ENCODE measurements around the gene SHANK1. TPM values are rescaled to one million over a fixed set of nuclear protein-coding genes. Genes with fewer than 3 reads are reported as not detected.
"Not testable (repeated sequence)": the region's sequence is repeated elsewhere in the genome, so short reads cannot be mapped to it uniquely, and the experiment has no call there.

The SHANK1 gene
- total RNA-seq, 1 experiment from 2014 or later: 0.47 TPM

DNA sequence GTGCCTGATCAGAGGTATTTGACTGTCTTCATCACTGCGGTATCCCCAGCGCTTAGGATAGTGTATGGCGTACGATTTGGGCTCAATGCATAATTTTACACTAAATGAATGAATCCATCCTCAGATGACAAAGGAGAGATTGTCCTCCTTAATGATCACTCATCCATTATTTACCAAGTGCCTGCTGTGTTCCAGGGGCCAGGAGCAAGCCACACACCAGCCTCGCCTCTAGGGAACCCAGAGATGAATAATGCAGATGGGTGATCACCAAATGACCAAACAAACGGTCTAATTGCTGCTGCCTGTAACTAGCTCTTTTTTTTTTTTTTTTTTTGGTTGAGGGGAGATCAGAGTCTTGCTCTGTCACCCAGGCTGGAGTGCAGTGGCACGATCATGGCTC, 44.8 kb upstream of the SHANK1 start:
- ChIA-PET CTCF (no interaction called here), POLR2A (ENCODE audit: unreplicated experiment) (no interaction called here)

DNA sequence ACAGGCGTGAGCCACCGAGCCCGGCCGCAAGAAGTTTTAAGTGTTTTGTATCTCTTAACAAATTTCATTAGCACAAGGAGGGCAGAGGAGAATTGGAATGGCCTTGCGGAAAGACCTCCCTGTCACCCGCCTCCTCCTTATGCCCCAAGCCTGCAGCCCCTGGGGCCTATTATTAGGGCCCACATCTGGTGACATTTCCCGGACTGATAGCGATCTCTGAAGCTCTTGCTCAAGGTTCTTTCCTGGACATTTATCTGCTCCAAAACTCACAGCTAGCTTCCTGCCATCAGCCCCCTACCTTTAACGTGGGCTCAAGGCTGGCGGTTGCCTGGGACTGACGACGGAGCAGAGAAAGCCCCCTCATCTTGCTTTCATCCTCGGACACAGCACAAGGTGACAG, 43.9 kb upstream of the SHANK1 start:
- ATAC-seq; H3F3A ChIP-seq (ENCODE audit: low read length, unreplicated experiment); H3K27ac ChIP-seq (ENCODE audit: low read length); H3K79me2 ChIP-seq (ENCODE audit: low read length); H3K4me3 ChIP-seq (ENCODE audit: low read length); intact Hi-C loops (cut with micrococcal nuclease); BruUV-seq (replicated peaks); H3K9me2 ChIP-seq (replicated peaks; ENCODE audit: low read length); DNase-seq; H2AFZ ChIP-seq (ENCODE audit: low read length); H3K4me1 ChIP-seq (ENCODE audit: insufficient read depth, low read length); H4K20me1 ChIP-seq (ENCODE audit: low read length); H3K36me3 ChIP-seq (ENCODE audit: low read depth, low read length); H3K4me2 ChIP-seq (ENCODE audit: low read length); H3K9me3 ChIP-seq (ENCODE audit: low read length); POLR2A ChIA-PET (ENCODE audit: unreplicated experiment); H3K9ac ChIP-seq (ENCODE audit: low read length); CTCF ChIA-PET: not testable (repeated sequence)
- H3K27me3 ChIP-seq (ENCODE audit: low read length): peaks cover 17% of the 10 kb centered on the region; the same call in 1 of the 2 replicates

More for the DNA sequence above, 44.8 kb upstream of the SHANK1 start:
- H2AFZ ChIP-seq (ENCODE audit: low read length): no peak overlapping the region
- H3F3A ChIP-seq (ENCODE audit: low read length, unreplicated experiment): no peaks in the 10 kb centered on the region
- ATAC-seq (no peak), DNase-seq (no peak)
- intact Hi-C loops (cut with micrococcal nuclease): no loop called here
- no peaks in the 10 kb centered on the region for H3K36me3 ChIP-seq (ENCODE audit: low read depth, low read length)
- H3K79me2 ChIP-seq (ENCODE audit: low read length): no peaks in the 10 kb centered on the region
- no peak overlapping the region for H3K4me3 ChIP-seq (ENCODE audit: low read length)
- no peak overlapping the region for H3K27ac ChIP-seq (ENCODE audit: low read length)
- H3K9me2 ChIP-seq (replicated peaks; ENCODE audit: low read length): no peaks in the 10 kb centered on the region
- H3K4me2 ChIP-seq (ENCODE audit: low read length): no peak overlapping the region
- peaks cover 17% of the 10 kb centered on the region; the same call in 1 of the 2 replicates for H3K27me3 ChIP-seq (ENCODE audit: low read length)
- H3K4me1 ChIP-seq (ENCODE audit: insufficient read depth, low read length): no peaks in the 10 kb centered on the region
- no peaks in the 10 kb centered on the region for H3K9me3 ChIP-seq (ENCODE audit: low read length)
- BruUV-seq (replicated peaks): no TSS peak
- H3K9ac ChIP-seq (ENCODE audit: low read length): no peak overlapping the region
- no peak for TF ChIP-seq EZH2phosphoT487 (IDR thresholded peaks at IDR 0.05; ENCODE audit: borderline replicate concordance, low read length)
- no peak for TF ChIP-seq EZH2 (IDR thresholded peaks at IDR 0.05; ENCODE audit: low read length, unreplicated experiment)
- TF ChIP-seq, protein P1, sequence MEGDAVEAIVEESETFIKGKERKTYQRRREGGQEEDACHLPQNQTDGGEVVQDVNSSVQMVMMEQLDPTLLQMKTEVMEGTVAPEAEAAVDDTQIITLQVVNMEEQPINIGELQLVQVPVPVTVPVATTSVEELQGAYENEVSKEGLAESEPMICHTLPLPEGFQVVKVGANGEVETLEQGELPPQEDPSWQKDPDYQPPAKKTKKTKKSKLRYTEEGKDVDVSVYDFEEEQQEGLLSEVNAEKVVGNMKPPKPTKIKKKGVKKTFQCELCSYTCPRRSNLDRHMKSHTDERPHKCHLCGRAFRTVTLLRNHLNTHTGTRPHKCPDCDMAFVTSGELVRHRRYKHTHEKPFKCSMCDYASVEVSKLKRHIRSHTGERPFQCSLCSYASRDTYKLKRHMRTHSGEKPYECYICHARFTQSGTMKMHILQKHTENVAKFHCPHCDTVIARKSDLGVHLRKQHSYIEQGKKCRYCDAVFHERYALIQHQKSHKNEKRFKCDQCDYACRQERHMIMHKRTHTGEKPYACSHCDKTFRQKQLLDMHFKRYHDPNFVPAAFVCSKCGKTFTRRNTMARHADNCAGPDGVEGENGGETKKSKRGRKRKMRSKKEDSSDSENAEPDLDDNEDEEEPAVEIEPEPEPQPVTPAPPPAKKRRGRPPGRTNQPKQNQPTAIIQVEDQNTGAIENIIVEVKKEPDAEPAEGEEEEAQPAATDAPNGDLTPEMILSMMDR (conservative IDR thresholded peaks at IDR 0.05; ENCODE audit: low read depth, low read length): no peak
- no peaks in the 10 kb centered on the region for H4K20me1 ChIP-seq (ENCODE audit: low read length)

DNA sequence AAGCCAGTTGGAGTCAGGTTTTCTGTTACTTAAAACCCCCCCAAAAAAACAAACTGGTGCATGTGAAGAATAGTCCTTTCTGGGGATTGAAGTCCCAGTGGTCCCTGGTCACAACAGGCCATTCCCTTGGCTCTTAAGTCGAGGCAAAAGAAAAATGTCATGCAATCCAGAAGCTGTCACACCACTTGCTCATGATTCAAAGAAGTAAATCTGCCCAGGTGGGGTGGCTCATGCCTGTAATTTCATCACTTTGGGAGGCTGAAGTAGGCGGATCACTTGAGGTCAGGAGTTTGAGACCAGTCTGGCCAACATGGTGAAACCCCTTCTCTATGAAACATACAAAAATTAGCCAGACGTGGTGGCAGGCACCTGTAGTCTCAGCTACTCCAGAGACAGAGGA, 41.9 kb upstream of the SHANK1 start:
- intact Hi-C loops (cut with micrococcal nuclease); H3K4me2 ChIP-seq (ENCODE audit: low read length); H3K9me3 ChIP-seq (ENCODE audit: low read length); ATAC-seq; POLR2A ChIA-PET (ENCODE audit: unreplicated experiment); H3K79me2 ChIP-seq (ENCODE audit: low read length); H3K36me3 ChIP-seq (ENCODE audit: low read depth, low read length); H3K4me3 ChIP-seq (ENCODE audit: low read length); DNase-seq; H3F3A ChIP-seq (ENCODE audit: low read length, unreplicated experiment); H4K20me1 ChIP-seq (ENCODE audit: low read length); H3K9ac ChIP-seq (ENCODE audit: low read length); H3K9me2 ChIP-seq (replicated peaks; ENCODE audit: low read length); H2AFZ ChIP-seq (ENCODE audit: low read length); H3K27ac ChIP-seq (ENCODE audit: low read length); BruUV-seq (replicated peaks); H3K4me1 ChIP-seq (ENCODE audit: insufficient read depth, low read length): not testable (repeated sequence)
- CTCF ChIA-PET: interaction anchor here (0.7 kb wide), 1 partner anchor 19 kb away, joined by 9 read pairs; no protein-coding TSS in a partner anchor
- peaks cover 17% of the 10 kb centered on the region; the same call in 1 of the 2 replicates for H3K27me3 ChIP-seq (ENCODE audit: low read length)

DNA sequence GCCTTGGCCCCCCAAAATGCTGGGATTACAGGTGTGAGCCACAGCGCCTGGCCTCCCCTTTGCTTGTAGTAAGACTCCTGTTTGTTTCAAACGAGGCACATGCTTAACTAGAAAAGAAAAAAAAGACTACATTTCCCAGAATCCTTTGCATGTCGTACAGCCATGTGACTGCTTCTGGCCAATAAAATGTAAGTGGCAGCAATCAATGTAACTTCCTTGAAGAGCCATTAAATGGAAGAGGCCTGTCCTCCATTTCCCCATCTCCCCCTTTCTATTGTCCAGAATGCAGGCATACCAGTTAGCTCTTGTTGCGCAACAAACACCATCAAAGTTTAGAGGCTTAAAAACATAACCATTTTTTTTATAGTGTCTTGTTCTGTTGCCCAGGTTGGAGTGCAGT, 40.3 kb upstream of the SHANK1 start:
- ChIA-PET CTCF (no interaction called here), POLR2A (ENCODE audit: unreplicated experiment) (no interaction called here)
- Histone ChIP-seq H3K4me2 (ENCODE audit: low read length) (no peak overlapping the region), H3K9ac (ENCODE audit: low read length) (no peak overlapping the region), H3K79me2 (ENCODE audit: low read length) (no peaks in the 10 kb centered on the region), H2AFZ (ENCODE audit: low read length) (no peak overlapping the region), H3K9me2 (replicated peaks; ENCODE audit: low read length) (no peaks in the 10 kb centered on the region), H3K27ac (ENCODE audit: low read length) (no peak overlapping the region), H3F3A (ENCODE audit: low read length, unreplicated experiment) (no peaks in the 10 kb centered on the region), H3K4me3 (ENCODE audit: low read length) (no peak overlapping the region), H3K27me3 (ENCODE audit: low read length) (peaks cover 13% of the 10 kb centered on the region), H3K9me3 (ENCODE audit: low read length) (no peaks in the 10 kb centered on the region), H4K20me1 (ENCODE audit: low read length) (no peaks in the 10 kb centered on the region), H3K4me1 (ENCODE audit: insufficient read depth, low read length) (no peaks in the 10 kb centered on the region), H3K36me3 (ENCODE audit: low read depth, low read length) (no peaks in the 10 kb centered on the region)
- no TSS peak for BruUV-seq (replicated peaks)
- no peak for ATAC-seq
- intact Hi-C loops (cut with micrococcal nuclease): no loop called here
- TF ChIP-seq, protein P1 (conservative IDR thresholded peaks at IDR 0.05; ENCODE audit: low read depth, low read length): no peak
- TF ChIP-seq EZH2phosphoT487 (IDR thresholded peaks at IDR 0.05; ENCODE audit: borderline replicate concordance, low read length) (no peak), EZH2 (IDR thresholded peaks at IDR 0.05; ENCODE audit: low read length, unreplicated experiment) (no peak)
- peak; percentile 44 for DNase-seq

DNA sequence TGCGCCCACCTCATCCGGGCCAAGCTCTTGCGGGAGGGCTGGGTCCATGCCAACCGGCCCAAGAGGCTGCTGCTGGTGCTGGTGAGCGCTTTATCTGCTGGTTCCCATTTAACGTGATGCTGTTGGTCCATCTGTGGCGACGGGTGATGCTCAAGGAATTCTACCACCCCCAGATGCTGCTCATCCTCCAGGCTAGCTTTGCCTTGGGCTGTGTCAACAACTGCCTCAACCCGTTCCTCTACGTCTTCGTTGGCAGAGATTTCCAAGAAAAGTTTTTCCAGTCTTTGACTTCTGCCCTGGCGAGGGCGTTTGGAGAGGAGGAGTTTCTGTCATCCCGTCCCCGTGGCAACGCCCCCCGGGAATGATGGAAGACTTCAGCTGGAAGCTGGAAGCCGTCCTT, 39.5 kb upstream of the SHANK1 start:
- intact Hi-C loops (cut with micrococcal nuclease); H3K36me3 ChIP-seq (ENCODE audit: low read depth, low read length); H3K4me1 ChIP-seq (ENCODE audit: insufficient read depth, low read length); H4K20me1 ChIP-seq (ENCODE audit: low read length); H3F3A ChIP-seq (ENCODE audit: low read length, unreplicated experiment); ATAC-seq; H3K9me3 ChIP-seq (ENCODE audit: low read length); CTCF ChIA-PET; POLR2A ChIA-PET (ENCODE audit: unreplicated experiment); H3K27ac ChIP-seq (ENCODE audit: low read length); H2AFZ ChIP-seq (ENCODE audit: low read length); DNase-seq; H3K9me2 ChIP-seq (replicated peaks; ENCODE audit: low read length); H3K9ac ChIP-seq (ENCODE audit: low read length); H3K79me2 ChIP-seq (ENCODE audit: low read length); BruUV-seq (replicated peaks); H3K4me3 ChIP-seq (ENCODE audit: low read length); H3K4me2 ChIP-seq (ENCODE audit: low read length): not testable (repeated sequence)
- H3K27me3 ChIP-seq (ENCODE audit: low read length): peaks cover 15% of the 10 kb centered on the region
